Mesothelial cell of epicardium (in vitro differentiated cells): ENCODE data around the gene KIAA0753. TPM values are rescaled to one million over a fixed set of nuclear protein-coding genes. Genes with fewer than 3 reads are reported as not detected.

Experiments
- DNase-seq, 2 experiments: peaks; one replicate each; pipeline ENCODE4 v3.0.0; 2021; ENCODE audit warnings: low spot score in 2 of 2; ENCODE audit not compliant: unreplicated experiment in 2 of 2
- H3K27ac Mint-ChIP-seq: 2 replicates; pipeline ENCODE4 v1.8.0; 2021; ENCODE audit warnings: mixed read lengths
- H3K27me3 Mint-ChIP-seq: 2 replicates; pipeline ENCODE4 v1.8.0; 2021; ENCODE audit warnings: low read depth, mixed read lengths
- H3K36me3 Mint-ChIP-seq: 2 replicates; pipeline ENCODE4 v1.8.0; 2021; ENCODE audit warnings: mixed read lengths
- H3K4me1 Mint-ChIP-seq: 2 replicates; pipeline ENCODE4 v1.8.0; 2021; ENCODE audit warnings: mixed read lengths
- H3K4me3 Mint-ChIP-seq: 2 replicates; pipeline ENCODE4 v1.8.0; 2021; ENCODE audit warnings: mild to moderate bottlenecking, moderate library complexity, mixed read lengths
- H3K9me3 Mint-ChIP-seq: 2 replicates; pipeline ENCODE4 v1.8.0; 2021; ENCODE audit warnings: mixed read lengths
- CTCF ChIP-seq: fragments of 200-600 bp; sonication (generic); IDR thresholded peaks from one replicate; pipeline ENCODE4 v1.5.0; 2021; ENCODE audit warnings: antibody characterized with exemption; ENCODE audit not compliant: unreplicated experiment
- total RNA-seq: library from RNA; stranded (reverse); gene quantifications from 3 replicates; pipeline ENCODE4 v1.2.1, GENCODE V29; 2021

Gene KIAA0753
- total RNA-seq, 1 donor from 2014 or later = 41.1 TPM

GRCh38 chr17:6569370-6570285 lies 70.9 kb downstream of the KIAA0753 start:
- H3K27ac Mint-ChIP-seq = peak overlapping the region; percentile 73
- H3K4me3 Mint-ChIP-seq = no peak overlapping the region
- DNase-seq = no peak
- TF ChIP-seq CTCF = no peak
- H3K9me3 Mint-ChIP-seq = no peaks in the 10 kb centered on the region
- H3K27me3 Mint-ChIP-seq = no peaks in the 10 kb centered on the region
- H3K36me3 Mint-ChIP-seq = no peaks in the 10 kb centered on the region
- peaks cover 33% of the 10 kb centered on the region for H3K4me1 Mint-ChIP-seq

- no peak for TF ChIP-seq CTCF
- H3K27ac Mint-ChIP-seq = no peak overlapping the region
- no peaks in the 10 kb centered on the region for H3K9me3 Mint-ChIP-seq
- no peaks in the 10 kb centered on the region for H3K27me3 Mint-ChIP-seq
- no peak overlapping the region for H3K4me3 Mint-ChIP-seq
- H3K36me3 Mint-ChIP-seq = peaks cover 1% of the 10 kb centered on the region
- no peak for DNase-seq
- H3K4me1 Mint-ChIP-seq = peaks cover 33% of the 10 kb centered on the region
These were observed 72.2 kb downstream of the KIAA0753 start for GRCh38 chr17:6568184-6568758.

DNA sequence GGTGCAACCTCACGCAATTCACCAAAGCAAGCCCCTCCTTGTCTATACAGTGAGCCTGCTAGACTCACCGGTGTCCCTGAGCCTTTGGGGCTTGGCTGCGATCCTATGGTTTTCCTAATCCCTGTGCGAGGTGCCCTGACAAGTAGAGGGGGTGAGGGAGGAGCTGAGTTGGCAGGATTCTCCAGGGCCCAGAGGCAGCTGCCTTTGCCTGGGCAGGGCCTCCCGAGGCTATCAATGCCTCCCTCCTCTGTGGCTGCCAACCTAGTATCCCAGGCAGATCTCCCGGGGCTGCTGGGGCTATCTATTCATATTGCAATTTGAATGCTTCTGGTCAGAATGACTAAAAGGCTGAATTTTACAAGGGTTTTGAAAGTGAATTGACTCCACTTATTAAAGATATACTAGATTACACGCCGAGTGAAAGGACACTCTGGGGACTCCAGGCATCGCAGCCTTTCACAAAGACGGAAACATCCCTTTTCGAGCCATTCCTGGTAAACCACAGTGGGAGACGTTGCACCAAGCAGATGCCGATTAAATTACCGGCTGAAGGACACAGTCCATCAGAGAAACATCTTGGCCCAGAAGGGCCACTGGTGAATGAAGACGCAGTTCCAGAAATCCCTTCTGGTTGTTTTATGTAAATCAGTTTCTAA lies 72.9 kb downstream of the KIAA0753 start:
- peaks cover 33% of the 10 kb centered on the region for H3K4me1 Mint-ChIP-seq
- no peaks in the 10 kb centered on the region for H3K9me3 Mint-ChIP-seq
- H3K4me3 Mint-ChIP-seq = no peak overlapping the region
- H3K27ac Mint-ChIP-seq = no peak overlapping the region
- peaks cover 1% of the 10 kb centered on the region for H3K36me3 Mint-ChIP-seq
- no peak for DNase-seq
- H3K27me3 Mint-ChIP-seq = no peaks in the 10 kb centered on the region
- TF ChIP-seq CTCF = no peak

DNA sequence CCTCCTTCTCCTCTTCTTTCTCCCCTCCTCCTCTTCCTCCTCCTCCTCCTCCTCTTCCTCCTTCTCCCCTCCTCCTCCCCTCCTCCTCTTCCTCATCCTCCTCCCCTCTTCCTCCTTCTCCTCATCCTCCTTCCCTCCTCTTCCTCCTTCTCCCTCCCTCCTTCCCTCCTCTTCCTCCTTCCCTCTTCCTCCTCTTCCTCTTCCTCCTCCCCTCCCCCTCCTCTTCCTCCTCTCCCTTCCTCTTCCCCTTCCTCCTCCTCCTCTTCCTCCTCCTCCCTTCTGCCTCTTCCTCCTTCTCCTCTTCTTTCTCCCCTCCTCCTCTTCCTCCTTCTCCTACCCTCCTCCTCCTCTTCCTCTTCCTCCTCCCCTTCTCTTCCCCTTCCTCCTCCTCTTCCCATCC lies 79.1 kb downstream of the KIAA0753 start:
- no peak for DNase-seq
- H3K4me1 Mint-ChIP-seq = peaks cover 7% of the 10 kb centered on the region
- no peak overlapping the region for H3K4me3 Mint-ChIP-seq
- no peak overlapping the region for H3K27ac Mint-ChIP-seq
- H3K9me3 Mint-ChIP-seq = no peaks in the 10 kb centered on the region
- peaks cover 1% of the 10 kb centered on the region for H3K36me3 Mint-ChIP-seq
- peaks cover 43% of the 10 kb centered on the region for H3K27me3 Mint-ChIP-seq
- no peak for TF ChIP-seq CTCF

- H3K27ac Mint-ChIP-seq = no peak overlapping the region
- peaks cover 7% of the 10 kb centered on the region for H3K4me1 Mint-ChIP-seq
- no peak for TF ChIP-seq CTCF
- no peak overlapping the region for H3K4me3 Mint-ChIP-seq
- H3K9me3 Mint-ChIP-seq = no peaks in the 10 kb centered on the region
- DNase-seq = no peak
- peaks cover 1% of the 10 kb centered on the region for H3K36me3 Mint-ChIP-seq
- H3K27me3 Mint-ChIP-seq = peaks cover 47% of the 10 kb centered on the region
These were observed 80.0 kb downstream of the KIAA0753 start for GRCh38 chr17:6560496-6560895.
